GM21390 (cell line): ENCODE results near the gene PIP5K1B.

Experiments
- ATAC-seq: cut with Tn5 transposase; IDR thresholded peaks from one replicate; pipeline ENCODE4 v1.9.1; 2021; ENCODE audit not compliant: unreplicated experiment

PIP5K1B gene

DNA sequence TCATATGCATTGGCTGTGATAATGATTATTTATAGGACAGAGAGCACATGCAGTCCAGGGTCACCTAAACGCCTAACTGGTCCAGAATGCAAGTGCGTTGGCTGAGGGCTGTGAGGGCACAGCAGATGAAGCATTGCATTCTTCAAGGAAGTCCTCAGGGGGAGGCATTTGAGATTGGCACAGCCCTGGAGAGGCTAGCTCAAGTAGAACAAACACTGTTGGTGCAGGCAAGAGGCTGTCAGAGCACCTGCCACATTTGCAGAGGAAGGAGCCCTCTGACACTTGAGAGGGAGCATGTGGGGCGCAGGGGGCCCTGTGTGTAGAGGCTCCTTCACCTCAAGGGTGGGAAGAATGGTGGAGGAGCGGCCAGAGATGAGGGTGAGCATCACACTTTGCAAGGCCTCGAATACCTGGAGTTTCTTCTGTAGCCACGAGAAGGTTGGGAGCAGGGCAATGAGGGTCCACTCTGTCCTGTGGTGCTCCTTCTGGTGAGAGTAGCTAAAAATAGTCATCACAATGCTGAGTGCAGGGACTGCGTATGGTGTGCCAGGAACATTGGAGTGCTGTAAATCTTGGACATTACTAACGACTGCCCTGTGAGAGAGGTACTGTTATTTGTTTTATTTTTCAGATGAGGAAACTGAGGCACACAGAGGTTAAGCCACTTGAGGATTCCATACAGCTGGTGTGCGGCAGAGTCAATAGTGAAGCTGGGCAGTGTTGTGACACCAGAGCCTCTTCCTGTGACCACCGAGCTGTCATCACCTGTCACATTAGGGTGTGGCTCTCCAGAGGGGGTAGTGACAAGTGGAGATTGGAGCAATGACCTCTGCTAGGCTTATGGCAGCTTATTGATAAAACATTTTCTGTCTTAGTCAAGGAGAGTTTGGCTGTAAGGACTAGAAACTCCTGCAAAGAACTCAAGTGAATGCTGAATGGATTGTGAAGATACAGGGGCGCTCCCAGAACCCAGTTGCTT is 100.2 kb downstream of the PIP5K1B start:
- ATAC-seq: no peak

DNA sequence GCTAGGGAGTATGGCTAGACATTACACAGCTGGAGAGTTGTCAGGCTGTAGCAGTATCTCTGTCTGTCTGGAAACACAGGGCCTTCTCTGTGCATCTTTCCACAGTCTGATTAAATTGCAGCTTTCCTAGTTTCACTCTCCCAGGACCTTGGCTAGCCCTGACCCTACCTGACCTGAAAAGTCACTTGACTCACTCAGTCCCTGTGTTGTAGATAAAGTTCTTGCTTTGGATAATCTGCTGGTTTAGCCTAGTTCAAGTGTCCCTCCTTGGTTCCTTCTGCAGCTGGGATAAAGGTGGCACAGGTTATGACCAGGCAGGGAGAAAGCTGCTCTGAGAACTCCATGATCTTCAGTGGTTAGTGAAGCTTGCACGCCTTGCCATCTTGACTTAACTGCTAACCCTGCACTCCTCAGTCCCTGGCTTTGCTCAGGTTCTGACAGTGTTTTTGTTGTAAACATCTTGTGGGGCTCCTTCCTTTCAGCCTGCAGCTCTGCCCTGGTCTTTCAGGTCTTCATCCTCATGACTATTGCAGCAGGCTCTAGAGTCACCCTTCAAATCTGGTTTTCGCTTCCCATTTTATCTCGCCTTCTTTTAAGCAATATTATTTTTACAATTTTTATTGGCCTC is 101.0 kb downstream of the PIP5K1B start:
- ATAC-seq: no peak

DNA sequence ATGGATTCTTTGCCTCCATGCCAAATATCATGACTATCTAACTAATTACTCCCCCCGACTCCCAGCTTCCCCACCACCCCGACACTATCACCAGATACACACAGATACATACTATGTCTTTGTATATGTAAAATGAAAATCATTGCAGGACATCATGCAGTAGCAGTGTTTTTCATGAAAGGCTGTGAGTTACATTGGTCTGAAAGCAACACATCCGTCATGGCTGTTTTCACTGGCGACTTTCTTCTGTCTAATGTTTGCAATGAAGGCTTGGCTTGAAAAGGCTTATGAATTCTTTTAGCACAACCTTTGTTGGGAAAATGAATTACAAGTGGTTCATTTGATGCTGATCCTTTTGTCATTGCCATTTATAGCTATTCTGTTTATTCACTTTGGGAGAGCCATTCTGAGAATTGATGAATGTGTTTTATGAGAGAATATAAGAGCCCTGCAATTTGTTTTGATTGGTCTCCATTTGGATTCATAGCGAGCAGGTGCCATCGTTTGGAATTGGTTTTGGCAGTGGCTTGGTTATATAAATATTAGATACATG is 103.4 kb downstream of the PIP5K1B start:
- no peak for ATAC-seq

DNA sequence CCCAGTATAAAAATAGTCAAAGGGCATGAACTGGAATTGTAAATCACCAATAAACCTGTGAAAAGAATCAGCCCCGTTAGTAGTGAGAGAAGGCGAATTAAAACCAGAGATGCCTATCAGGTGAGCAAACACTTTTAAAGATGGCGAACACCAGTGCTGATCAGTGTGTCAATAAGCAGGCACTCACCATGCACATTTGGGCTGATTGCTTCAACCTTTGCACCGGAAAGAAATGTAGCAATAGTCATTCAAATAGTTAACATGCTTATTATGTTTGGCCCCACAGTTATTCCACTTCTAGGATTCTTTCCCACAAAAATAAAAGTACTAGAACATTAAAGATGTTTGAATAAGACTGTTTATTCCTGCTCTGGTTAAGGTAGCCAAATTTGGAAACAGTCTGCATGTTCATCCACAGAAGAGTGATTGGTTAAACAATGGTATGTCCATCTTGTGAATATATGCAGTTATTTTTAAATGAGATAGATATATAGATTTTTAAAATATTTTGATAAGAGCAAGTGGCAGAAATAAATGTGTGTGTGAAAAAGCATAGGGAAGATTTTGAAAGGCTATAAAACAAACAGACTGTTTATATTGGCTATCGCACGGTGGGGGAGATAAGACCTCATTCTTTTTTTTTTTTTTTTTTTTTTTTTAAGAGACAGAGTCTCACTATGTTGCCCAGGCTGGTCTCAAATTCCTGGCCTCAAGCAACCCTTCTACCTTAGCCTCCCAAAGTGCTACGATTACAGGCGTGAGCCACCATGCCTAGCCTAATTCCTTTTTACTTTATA is 112.2 kb downstream of the PIP5K1B start:
- ATAC-seq: no peak

DNA sequence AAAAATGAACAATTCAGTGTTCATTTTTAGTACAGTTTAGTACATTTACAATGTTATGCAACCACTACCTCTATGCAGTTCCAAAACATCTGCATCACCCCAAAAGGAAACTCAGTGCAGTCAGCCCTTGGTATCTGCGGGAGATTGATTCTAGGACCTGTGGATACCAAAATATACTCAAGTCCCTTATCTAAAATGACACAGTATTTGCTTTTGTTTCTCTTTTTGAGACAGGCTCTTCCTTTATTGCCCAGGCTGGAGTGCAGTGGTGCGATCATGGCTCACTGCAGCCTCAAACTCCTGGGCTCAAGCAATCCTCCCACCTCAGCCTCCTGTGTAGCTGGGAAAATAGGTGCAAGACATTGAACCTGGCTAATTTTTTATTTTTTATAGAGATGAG is 114.0 kb downstream of the PIP5K1B start:
- ATAC-seq: no peak

DNA sequence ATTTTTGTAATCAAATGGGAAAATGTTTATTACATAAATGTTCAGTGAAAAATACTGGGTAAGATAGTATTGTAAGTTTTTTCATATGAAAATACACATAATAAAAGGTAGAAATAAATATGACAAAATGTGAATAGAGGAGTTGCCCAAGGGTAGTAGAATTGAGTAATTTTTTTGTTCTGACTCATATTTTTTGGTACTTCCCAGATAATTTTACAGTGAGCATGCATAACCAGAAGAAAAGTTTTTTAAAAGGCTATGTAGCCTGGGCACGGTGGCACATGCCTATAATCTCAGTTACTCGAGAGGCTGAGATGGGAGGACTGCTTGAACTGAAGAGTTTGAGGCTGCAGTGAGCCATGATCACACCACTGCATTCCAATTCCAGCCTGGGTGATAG is 116.9 kb downstream of the PIP5K1B start:
- no peak for ATAC-seq

DNA sequence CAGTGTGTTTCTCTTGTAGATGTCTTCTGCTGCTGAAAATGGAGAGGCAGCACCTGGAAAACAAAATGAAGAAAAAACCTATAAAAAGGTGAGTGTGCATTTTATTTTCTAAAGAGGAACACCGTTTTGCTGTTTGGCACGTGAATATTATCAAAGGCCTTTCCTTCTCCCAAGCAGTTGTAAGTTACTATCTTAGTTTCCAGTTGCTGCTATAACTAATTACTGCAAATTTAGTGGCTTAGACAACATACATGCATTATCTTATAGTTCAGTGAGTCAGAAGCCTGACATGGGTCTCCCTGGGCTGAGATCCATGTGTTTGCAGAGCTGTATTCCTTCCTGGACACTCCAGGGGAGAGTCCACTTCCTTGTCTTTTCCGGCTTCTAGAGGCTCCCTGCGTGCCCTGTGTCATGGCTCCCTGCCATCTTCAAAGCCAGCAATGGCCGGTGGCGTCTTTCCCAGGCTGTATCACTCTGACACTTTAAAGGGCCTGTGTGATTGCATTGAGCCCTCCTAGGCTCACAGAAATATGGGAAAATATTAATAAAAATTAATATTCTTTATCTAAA is 117.6 kb downstream of the PIP5K1B start:
- ATAC-seq: no peak

DNA sequence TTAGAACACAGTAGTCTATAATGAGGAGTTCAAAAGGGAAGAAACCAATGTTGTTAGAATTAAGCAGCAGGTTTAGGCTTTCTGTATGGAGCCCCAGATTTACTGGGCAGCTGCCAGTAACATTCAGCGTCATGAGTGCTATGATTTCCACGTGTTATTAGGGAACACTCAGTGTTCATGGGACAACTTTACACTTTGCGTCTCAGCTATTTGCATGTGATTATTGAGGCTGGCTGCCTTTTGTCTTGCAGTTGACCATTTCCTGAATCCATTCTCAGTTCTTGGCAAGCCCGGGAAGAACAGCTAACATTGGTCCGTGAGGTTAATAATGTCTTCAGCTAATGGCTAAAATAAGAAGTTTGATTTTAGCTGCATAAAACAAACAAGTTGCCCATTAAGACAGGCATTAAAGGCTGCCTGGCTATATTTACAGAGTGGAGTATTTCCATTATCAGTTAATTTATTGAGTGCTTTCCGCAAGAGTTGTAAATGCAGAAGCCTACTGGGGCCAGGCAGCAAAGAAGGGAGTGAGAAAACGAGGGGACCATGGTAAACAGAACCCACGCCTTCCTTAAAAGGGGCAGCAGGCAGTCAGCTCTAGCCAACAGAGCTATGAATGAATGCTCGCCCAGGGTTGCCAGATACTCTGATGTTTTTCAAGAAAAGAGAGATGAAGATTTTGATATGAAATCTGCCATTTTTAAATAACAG is 120.9 kb downstream of the PIP5K1B start:
- ATAC-seq: no peak

DNA sequence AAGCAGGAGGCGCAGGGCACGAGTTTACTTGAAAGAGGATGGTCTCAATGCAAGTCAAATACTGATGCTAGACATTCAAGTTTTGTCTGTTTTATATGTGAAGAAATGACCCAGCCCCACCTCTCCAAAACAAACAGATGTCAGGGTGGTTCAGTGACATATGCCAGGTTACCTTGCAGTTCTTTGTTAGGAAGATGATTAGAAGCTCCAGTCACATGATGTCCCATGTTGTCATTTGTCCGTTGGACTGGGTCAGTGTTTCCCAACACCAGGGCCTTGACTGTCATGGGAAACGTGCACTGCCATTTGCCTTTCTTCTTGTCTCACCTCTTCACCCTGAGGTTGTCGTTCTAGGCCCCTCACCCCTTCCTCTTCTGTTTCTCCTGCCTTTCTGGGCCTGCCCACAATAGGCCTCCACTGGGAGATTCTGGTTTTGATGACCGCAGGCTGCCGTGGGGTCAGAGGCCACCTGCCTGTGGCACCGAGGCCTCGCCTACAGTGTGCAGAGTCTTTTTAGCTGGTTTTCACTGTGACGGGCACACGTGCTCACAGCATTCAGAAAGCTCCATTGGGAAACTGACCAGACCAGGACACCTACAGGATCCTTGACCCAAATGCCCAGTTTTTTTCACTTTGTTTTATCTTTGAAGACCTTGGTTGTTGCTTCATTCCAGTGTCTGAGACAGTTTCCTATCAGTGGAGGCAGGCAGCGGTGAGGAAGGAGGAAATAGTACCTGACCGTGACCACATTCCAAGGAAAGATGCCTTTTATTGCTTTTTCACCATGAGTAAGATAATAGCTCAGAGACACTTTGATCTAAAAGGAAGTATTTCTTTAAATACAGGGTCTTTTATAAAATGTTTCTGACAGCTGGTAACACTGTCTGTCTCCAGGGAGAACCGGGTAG is 123.1 kb downstream of the PIP5K1B start:
- ATAC-seq: no peak

DNA sequence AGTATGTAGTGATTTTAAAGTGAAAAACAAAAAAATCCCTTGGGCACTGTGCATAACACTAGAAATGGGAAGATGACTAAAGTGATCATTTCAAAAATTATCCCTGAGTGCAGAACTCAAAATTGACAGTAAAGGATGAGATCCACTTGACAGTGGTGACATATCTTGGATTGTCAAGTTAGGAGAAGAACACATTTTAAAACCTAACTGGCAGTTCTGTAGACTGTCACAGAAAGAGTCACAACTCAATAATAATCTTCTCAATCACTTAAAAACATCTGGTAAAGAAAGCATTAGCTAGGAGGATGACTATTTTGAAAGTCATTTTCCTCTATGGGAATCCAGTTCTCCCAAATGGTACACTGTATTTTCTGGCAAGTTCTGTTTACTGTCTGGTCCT is 127.1 kb downstream of the PIP5K1B start:
- no peak for ATAC-seq

DNA sequence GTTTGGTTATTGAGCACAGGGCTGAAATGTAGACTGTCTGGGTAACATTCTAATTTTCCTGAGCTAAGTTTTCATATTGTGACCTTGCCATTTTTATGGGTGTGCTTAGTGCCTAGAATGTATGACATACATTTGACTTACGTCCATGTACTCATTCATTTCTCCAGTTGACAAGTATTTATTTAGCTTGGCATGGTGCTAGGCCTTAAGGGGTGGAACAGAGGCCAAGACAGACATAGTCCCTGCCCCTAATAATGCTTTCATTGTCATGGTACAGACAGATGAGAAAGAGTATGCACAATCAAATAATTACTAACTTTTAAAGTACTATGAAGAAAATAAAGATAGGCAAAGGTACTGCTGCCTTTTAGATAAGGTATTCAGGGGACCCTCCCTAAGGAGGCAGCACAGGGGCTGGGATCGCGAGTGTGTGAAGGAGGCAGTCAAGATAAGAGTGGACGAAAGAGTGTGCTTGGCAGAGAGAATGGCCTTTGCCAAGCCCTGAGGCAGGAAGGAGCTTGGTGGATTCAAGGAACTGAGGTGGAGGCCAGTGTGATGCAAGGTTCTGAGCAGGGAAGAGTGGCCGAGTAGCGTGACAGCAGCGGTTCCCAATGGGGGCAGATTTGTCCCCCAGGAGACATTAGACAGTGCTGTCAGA is 128.0 kb downstream of the PIP5K1B start:
- no peak for ATAC-seq

DNA sequence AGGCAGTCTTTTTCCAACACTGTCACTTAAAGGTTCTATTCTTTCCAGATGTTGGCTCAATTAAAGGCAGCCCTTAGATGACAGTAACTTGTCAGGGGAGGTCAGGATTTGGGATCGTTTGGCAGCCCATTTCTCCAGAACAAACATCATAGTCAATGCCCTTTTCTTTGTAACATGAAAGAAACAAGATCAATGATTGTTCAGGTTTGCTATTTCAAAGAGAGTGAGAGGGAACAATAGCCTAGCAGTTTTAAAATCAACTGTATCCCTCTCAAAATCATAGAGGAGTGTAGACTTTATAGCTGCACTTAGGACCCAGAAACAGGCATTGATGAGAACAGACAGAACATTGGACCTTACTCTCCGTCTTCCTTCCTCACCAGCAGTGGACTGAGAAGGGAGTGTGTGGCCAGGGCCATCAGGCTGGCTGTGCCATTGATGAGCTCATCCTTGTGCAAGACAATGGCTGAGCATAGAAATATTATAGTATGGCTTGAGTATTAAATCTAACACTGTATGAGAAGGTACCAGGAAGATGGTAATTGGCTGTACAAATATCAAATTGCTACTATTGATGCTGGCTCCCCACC is 130.0 kb downstream of the PIP5K1B start:
- ATAC-seq: no peak

DNA sequence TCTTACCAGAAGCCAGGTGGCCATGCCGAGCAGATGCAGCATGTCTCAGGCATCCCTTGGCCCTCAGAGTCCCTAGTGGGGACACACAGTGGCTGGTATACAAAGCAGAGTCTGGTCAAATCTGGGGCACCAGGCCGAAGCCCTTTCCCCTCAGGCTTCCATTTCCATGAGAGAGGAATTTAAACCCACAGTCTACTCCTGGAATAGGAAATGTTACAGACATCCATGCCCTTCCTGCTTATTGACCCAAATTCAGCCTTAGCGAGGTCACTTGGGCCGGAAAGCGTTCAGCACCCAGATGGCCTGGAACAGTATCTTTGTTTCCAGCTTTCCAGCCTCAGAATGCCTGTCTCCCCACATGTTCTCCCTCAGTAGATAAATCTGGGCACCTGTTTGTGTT is 131.7 kb downstream of the PIP5K1B start:
- no peak for ATAC-seq

DNA sequence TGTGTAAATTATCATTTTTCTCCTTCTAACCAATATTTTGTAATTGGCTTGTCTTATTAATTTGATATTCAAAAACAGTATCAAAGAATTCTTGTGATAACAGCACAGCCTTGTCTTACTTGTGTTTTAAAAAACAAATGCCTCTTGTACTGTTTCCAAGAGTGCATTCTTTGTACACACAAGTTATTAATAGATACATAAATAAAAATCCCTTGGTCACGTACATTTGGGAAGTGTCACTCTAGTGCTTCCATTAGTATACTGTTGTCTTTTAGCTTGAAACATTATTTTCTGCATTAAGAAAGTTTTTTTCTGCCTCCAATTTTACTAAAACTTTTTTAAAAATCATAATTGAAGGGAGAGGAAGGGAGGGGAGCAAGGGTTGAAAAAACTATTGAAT is 133.2 kb downstream of the PIP5K1B start:
- ATAC-seq: no peak

DNA sequence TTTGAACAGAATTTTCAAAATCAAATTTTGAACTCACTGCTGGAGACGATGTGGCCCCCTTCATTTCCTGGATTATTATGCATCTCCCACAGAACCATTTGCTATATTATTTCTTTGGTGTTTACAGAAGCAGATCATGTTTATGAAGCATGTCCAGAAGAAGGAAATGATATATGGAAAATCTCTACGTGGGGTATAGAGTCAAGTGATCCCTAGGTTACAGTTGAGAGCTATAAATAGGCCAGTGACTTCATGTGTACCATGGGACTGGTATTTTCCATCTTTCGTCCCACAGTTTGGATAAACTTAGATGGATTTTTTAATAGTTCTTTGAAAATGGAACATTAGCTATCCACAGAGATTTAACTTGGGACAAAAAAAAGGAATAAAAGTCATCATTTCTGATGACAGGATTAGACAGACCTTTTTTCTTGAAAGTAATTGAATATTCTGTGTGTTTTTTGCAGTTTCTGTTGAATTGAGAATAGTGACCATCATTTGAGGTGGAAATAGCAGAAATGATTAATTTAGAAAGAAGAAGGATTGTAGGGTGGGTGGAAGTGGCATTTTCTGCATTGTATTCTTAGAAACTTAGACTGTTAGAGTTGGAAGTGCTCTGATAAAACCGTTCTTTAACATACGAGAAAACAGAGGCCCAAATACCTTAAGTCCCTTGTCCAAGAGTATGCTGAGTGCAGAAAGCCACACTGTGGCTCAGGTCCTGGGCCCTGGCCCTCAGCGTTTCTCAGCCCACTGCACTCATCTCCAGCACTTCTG is 136.4 kb downstream of the PIP5K1B start:
- no peak for ATAC-seq

DNA sequence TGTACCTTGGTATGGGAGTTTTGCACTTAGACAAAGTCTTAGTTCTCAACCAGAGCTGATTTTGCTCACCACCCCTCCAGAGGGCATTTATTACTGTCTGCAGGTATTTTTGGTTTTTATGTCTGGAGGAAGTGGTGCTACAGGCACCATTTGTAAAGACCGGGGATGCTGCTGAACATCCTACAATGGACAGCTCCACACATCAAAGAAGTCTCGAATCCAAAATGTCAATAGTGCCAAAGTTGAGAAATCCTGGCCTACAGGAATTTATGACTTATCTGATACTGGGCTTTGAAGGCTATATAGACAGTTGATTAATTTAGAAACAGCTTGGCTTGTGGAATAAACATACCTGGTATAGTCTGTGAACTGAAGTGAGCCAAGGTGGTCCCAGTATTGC is 137.5 kb downstream of the PIP5K1B start:
- ATAC-seq: no peak

DNA sequence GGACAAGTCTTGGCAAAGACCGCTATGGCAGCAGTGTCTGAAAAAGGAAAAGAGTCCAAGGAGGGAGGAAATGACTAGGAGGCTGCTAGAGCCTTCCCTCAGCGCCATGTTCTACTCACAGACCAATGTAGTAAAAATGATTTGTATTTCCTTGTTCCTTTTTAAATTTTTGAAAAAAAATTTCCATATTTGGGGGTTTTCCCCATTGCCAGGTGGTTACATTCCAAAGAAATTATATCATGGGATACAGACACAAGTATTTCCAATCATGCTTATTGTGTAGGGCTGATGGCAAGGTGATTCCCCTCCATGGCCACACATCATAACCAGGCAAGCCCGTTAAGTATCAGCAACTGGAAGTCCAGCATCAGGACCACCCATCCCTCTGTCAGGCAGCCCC is 138.2 kb downstream of the PIP5K1B start:
- ATAC-seq: no peak

DNA sequence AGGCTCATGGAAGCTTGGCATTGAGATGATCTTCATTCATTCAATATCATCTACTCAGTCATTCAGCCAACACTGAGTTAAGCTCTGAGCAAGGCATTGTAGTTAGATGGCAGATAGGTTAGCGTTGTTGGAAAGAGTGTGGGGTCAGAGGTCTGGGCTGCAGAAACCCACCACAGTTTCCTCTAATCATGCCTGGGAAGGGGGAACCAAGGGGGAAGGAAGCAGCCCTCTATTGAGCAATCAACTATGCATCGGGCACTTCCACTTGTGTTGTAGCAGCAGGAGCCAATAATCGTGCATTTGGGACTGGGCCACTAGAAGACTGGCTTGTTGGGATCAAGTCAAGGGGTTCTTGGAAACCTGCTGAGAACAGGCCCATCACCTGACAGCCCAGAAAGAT is 139.1 kb downstream of the PIP5K1B start:
- ATAC-seq: no peak
